GM06990 (cell line): ENCODE measurements around the gene MED13L.
A peak's percentile ranks its signal among the peaks of the same experiment; 100 is the strongest.

Source experiments
- DNase-seq: peaks from one replicate; pipeline ENCODE4 v3.0.0-alpha.2; 2011; ENCODE audit not compliant: insufficient read length; ENCODE audit errors: extremely low read depth
- H3K27me3 ChIP-seq: replicated peaks from 2 replicates; pipeline ENCODE4 v1.6.0; 2011; ENCODE audit warnings: low read length; ENCODE audit not compliant: control insufficient read depth, insufficient read depth
- H3K36me3 ChIP-seq: 2 replicates; pipeline ENCODE4 v1.5.1; 2011; ENCODE audit warnings: low read length; ENCODE audit not compliant: control insufficient read depth, insufficient read depth
- H3K4me3 ChIP-seq: replicated peaks from 2 replicates; pipeline ENCODE4 v1.5.1; 2011; ENCODE audit warnings: low read depth, mild to moderate bottlenecking, control low read depth, low read length
- CTCF ChIP-seq: IDR thresholded peaks from 2 replicates; pipeline ENCODE4 v1.5.1; 2011; ENCODE audit warnings: low read length, control low read depth, mild to moderate bottlenecking, inconsistent platforms; ENCODE audit not compliant: insufficient read depth, poor library complexity, severe bottlenecking

MED13L gene

DNA sequence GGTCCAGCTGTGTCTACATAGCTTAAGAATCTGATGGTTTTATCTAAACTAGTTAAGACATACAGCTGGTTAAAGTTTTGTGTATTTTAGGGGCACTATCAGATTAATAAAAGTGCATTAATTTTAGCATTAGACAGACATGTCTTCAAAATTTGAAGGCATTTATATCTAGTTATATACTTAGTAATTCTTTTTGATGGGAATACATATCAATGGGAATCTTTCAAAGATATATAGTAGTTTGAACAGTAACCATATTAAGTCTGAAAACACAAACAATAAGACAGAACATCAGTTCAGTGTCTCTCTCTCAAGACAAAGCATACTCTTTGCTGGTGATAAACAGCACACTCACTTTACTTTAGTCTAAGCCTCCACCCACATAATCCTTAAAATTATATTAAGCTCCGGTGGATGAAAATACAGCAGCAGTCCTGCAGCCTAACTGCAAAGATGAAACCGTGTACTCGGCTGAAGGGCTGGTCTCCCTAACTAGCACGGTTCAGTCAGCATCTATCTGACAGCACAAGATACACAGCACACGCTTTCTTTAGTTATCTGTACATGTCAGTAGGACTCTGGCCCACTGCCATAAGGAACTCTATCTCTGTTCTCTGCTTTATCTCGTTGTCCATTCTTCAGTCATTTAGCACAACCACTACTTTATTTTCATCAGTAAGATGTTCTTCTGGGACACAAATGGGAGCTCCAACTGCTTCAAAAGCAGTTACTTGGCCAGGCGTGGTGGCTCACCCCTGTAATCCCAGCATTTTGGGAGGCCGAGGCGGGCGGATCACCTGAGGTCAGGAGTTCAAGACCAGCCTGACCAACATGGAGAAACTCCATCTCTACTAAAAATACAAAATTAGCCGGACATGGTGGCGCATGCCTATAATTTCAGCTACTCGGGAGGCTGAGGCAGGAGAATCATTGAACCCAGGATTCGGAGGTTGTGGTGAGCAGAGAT is 80.5 kb downstream of the MED13L start:
- no peak overlapping the region for H3K4me3 ChIP-seq
- DNase-seq: no peak
- H3K27me3 ChIP-seq: no peaks in the 10 kb centered on the region
- no peaks in the 10 kb centered on the region for H3K36me3 ChIP-seq
- no peak for TF ChIP-seq CTCF

DNA sequence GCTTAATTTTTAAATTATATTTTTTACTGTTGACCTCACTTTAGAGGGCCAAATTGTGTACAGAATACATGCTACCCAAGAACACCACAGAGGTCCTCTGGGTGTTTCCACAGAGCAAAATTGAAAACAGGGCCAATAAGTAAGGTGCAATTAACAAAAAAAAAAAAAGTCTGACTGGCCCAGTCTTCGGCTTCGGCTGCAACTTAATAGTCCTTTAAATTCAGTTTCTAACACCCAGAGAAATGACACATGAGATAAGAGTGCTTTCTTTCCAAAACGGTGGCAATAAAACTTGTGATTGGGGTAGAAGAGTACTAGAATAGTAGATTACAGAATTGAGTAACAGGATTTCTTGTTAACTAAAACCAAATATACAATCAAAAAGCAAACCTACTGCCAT is 81.3 kb downstream of the MED13L start:
- DNase-seq: no peak
- H3K4me3 ChIP-seq: no peak overlapping the region
- no peaks in the 10 kb centered on the region for H3K27me3 ChIP-seq
- TF ChIP-seq CTCF: no peak
- H3K36me3 ChIP-seq: no peaks in the 10 kb centered on the region

- peak overlapping the region; percentile 35; the same call in 1 of the 2 replicates for H3K4me3 ChIP-seq
- H3K36me3 ChIP-seq: no peaks in the 10 kb centered on the region
- TF ChIP-seq CTCF: peak; percentile 26
Observed at GRCh38 chr12:116194935-116195431, 82.5 kb downstream of the MED13L start.

GRCh38 chr12:116189692-116190091 is 87.8 kb downstream of the MED13L start:
- Histone ChIP-seq H3K27me3 (no peaks in the 10 kb centered on the region), H3K4me3 (no peak overlapping the region), H3K36me3 (no peaks in the 10 kb centered on the region)
- no peak for DNase-seq
- no peak for TF ChIP-seq CTCF

More at GRCh38 chr12:116194935-116195431, 82.5 kb downstream of the MED13L start:
- no peaks in the 10 kb centered on the region for H3K27me3 ChIP-seq
- DNase-seq: peak; percentile 78

DNA sequence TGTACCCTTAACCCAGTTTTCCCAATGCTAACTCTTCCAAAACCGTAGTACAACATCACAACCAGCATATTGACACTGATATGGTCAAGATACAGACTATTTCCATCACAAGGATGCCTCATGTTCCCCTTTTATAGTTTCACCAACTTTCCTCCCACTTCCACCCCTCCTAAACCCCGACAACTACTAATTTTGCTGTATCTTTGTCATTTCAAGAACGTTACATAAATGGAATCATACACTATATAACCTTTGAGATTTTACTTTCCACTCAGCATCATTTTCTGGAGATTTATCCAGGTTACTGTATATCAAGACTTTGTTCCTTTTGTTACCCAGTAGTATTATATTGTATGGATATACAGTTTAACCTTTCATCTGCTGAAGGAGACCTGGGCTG is 88.9 kb downstream of the MED13L start:
- TF ChIP-seq CTCF: no peak
- DNase-seq: no peak
- no peaks in the 10 kb centered on the region for H3K36me3 ChIP-seq
- H3K4me3 ChIP-seq: no peak overlapping the region
- H3K27me3 ChIP-seq: no peaks in the 10 kb centered on the region
